ENCODE measurements around the gene FSHR.

The FSHR gene

DNA sequence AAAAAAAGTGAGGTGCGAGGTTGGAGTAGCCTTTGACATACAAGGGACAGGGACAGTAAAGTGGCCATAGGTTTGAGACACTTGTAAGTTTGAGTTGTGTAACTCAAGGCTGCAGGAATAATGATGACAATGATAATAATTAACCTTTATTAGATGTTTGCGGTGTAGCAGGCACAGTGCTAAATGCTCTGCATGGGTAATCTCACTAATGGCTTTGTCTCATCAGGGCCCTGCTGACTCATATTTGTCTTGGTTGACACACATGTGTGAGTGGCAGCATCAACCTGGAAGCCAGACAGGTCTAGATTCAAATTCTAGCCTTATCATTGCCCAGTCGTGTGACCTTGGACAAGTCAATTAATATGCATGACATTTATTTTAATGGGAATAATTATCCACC is 126.2 kb downstream of the FSHR start:
- DNase-seq = no peak

DNA sequence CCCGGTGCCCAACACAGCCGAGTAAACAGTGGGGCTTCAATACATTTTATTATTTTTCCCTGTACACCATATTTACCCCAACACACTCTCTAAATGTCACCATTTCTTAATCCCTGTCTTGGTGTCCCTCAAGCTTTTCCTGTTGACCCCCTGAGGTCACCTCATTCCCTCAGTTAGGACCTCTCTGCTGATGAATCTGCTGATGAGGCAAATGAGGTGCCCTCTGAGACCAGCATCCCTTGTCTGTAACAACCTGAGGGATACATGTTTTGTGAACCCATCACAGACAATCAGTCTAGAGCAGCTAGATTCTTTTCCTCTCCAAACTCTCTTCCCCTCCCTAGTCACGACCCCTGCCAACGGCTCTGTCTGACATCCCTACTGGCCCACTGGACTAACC is 127.6 kb downstream of the FSHR start:
- DNase-seq = no peak

GRCh38 chr2:49021271-49021670 is 133.0 kb downstream of the FSHR start:
- DNase-seq = peak; percentile 77

- DNase-seq = no peak
Observed at GRCh38 chr2:49005261-49005660, 149.1 kb downstream of the FSHR start.

DNA sequence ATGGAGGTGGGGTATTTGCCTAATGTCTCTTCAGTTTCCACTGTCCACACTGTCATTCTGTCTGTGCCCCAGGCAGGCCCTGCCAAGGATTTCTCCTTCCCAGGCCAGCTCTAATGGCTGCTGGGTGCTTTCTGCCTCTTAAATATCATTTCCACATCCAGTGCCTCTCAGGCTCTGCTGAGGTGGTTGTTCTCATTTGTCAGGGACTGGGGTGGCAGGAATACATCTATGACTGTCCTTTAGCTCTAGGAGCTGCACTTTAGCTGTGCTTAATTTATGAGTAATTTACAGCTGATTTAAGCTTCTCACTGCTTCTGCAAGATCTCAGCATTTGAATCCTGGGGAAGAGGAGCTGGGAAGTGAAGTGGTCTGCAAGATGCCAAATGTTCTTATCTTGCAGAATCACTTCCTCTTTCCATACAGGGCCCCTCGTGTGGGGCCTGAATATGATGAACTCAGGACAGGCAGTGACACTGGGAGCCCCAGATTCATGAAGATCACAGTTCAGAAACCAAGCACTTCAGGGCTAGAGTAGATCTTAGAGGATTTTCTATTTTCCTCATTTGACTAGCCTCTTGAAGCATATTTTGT is 150.2 kb downstream of the FSHR start:
- no peak for DNase-seq

DNA sequence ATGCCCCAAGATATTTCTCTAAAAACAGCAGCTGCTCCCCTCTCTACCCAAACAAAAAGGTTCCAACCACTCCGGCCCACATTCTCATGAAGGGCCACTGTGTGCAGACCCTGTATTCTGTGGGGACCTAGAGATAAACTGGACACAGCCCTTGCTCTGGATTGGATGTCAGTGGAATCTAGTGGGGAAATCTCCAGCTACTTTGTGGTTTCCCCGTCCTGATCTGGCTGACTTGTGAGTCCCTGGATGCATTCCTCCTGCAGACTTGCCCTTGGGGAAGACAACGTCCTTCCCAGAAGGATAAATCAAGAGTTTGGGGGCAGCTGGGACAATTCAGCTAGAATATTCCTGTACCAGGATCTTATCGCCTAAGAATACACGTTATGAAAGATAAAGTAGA is 151.1 kb downstream of the FSHR start:
- DNase-seq = no peak

GRCh38 chr2:49002750-49003149 is 151.6 kb downstream of the FSHR start:
- no peak for DNase-seq

GRCh38 chr2:49000695-49001094 is 153.6 kb downstream of the FSHR start:
- no peak for DNase-seq

GRCh38 chr2:48998449-48998848 is 155.9 kb downstream of the FSHR start:
- no peak for DNase-seq

DNA sequence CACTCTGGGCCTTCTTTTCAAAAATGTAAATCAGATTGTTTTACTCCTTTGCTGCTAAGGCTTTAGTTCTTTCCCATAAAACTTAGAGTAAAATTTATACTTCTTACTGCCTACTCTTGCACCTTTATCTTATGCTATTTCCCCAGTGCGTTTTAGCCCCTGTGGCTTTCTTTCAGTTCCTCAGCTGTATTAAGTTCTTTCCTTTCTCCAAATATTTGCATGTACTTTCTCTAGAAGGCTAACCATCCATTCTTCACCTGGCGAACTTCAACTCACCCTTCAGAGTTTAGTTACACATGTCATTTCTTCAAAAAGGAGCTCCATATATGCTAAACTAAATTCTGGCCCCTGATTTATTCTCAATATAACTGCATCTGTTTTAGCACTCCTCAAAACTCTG is 160.7 kb downstream of the FSHR start:
- no peak for DNase-seq

DNA sequence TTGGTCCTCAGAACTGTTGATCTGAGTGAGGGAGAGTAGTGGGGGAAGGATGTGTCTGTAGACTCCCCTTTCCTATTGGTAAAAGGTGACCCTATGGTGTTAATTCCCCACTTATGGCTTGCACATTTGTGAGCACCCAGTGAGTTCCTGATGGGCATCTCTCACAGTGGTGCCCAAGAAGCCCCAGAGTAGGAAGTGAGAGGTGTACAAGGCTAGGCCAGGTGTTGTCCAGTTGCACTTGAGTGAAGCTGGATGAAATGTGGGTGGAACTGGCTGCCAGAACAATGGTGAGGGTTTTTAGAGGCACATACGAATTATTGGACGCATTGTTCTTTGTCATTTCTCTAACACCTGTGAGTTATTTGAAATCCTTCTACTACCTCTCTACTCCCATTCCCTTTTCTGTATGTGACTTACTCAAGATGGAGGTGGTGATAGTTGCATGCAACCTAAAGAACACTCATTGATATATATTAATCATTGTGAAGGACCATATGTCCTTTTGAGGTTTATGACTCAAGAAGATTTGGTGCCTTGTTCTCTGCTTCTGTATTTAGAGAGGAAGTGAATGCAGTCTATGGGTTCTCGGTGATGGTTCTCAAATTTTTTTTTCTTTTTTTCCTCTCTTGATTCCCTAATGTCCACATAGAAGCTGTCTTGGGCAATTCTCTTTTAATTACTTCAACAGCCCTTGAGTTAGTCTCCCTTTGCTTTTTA is 162.7 kb downstream of the FSHR start:
- no peak for DNase-seq

DNA sequence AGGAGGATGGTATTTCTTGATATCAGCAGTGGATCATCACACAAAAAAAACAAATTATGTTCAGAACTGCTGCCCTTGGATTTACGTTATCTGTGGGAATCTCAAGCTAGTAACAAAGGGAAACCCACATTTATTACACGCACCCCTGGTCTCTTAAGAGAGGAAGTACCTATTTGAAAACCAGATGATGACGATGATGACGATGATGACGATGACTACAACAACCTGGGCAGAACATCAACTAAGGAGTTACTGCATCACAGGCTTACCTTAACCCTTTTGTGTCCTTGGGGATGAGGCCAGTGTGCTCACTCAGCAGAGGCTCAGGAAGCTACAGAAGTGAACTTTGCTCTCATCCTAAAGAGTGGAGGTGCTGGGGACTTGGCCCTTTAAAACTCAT is 169.4 kb downstream of the FSHR start:
- DNase-seq = no peak

GRCh38 chr2:48983551-48983950 is 170.8 kb downstream of the FSHR start:
- DNase-seq = peak; percentile 62

- peak; percentile 75 for DNase-seq
Observed at GRCh38 chr2:48982887-48983435, 171.4 kb downstream of the FSHR start.

DNA sequence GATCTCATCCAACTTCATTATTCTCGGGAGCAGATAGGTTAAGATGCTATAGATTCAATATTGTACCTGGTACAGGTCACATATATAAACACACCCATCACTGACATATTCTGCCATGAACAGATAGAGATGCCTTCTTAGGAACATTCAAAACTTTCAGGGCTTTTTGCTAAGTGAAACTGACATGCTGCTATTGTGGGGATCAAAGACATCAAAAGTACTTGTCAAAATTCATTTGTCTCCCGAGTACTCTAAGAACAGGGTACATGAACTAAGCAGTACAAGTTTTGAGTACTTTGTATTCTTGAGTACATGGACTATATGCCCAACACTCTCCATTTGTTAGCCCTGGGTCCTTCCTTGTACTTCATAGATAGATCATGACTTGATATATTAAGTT is 173.5 kb downstream of the FSHR start:
- DNase-seq = peak; percentile 82

DNA sequence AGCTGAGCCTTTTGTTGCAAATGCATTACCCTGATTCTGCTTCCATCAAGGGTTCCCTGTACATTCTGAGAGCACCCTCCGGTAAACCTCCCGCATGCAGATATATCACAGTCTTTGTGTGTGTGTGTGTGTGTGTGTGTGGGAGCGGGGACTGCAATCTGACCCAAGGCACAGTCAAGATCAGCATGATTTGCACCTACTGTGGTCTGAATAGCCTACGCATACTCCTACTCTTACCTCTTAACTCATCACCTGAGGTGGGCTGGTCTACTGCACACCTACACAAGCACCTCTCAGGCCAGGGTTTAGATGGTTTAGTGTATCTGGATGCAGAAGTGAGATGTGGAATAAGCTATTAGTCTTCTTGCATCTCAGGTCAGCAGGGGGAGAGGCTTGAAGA is 174.6 kb downstream of the FSHR start:
- DNase-seq = no peak

DNA sequence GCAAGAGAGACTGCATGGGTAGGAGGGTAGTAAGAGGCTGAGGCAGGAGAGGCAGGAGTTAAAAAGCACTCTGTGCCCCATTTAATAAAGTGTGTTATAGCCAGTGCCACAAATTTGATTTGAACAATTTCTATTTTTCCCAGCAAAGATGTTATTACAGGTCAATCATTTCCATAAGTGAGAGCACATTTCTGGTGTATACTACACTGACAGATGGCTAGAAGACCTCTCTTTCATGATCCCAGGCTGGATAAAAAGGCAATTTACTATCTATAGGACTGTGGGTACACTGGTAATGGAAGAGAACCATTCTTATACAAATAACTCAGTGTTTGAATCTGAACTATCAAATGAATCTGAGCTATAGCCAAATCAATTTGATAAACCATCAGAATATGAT is 176.2 kb downstream of the FSHR start:
- no peak for DNase-seq

- DNase-seq = no peak
Observed at GRCh38 chr2:48971801-48972200, 182.5 kb downstream of the FSHR start.

- no peak for DNase-seq
Observed at GRCh38 chr2:48968011-48968410, 186.3 kb downstream of the FSHR start.

DNA sequence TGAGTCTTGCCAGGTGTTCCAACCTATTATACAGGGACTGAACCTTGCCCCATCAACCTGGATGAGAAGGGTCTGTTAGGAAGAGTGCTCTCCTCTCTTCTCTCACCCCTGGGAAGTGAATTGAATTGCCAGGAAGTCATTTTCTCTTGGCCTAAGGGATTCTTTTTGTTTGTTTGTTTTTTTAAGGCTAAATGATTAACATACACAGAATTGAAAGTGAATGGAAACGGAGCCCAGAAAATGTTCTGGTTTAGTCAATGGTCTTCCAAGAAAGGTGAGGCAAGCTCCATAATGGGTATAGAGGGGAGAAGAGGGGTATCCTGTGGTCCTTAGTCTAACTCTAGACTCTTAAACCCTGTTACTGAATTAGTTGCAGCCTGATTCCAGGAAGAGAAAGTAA is 189.1 kb downstream of the FSHR start:
- no peak for DNase-seq

GRCh38 chr2:48961009-48961408 is 193.3 kb downstream of the FSHR start:
- no peak for DNase-seq

DNA sequence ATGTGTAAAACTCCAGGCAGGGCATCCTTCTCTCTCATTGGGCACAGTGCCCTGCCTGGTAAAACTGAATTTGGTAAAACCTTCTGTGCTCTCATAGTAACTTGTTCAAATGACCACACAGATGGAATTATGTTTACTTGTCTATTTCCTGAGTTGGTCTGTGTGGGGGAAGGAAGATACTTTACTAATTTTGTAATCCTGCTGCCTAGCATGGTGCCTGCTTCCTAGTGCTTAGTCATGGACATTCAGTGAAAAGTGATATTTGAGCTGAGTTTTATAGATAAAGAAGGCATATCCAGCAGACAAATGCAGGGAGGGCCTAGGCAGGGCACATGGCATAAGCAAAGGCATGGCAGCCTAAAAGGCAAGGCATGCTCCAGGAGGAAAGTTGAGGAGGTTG is 199.4 kb downstream of the FSHR start:
- DNase-seq = no peak

GRCh38 chr2:48954311-48954710 is 200.0 kb downstream of the FSHR start:
- DNase-seq = no peak

DNA sequence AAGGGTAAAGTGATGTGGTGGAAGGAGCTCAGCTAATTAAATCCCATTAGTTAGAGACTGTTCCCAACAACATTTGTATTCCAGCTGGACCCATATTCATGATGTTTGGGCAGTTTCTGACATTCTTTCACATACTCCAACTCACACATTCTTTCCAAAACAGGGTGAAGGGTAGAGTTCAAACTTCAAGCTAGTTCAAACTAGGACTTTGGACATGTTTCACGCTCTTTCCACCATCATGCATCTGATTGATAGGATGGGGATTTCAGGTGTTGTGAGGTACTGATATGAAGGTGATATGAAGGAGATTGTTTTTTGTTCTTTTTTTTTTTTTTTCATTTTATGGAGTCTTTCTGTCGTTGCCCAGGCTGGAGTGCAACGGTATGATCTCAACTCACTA is 201.7 kb downstream of the FSHR start:
- DNase-seq = no peak

DNA sequence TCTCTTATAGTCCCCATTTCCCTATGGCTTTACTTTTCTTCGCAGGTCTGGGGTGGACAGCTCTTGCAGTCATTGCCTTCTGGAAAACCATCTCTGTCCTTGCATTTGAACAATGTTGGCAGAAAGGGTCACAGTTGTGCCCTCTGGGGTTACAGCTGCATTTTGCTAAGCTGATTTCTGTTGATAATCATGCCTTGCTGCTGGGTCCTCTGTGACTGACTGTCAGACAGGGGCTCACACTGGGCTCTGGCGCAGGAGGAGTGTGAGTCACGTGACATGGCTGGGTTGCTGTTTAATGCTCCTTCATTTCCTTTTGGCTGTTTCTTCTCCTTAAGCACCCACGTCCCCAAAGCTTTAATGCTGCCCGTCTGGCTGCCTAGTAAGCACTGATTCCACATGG is 202.2 kb downstream of the FSHR start:
- peak; percentile 55 for DNase-seq

All from eye (tissue), 1 donor.